ENCODE data around the gene FADS2.

Gene FADS2

GRCh38 chr11:61793829-61794204 is 34.3 kb upstream of the FADS2 start:
- H2AFZ ChIP-seq (ENCODE audit: low read depth, low read length, severe bottlenecking): no peak overlapping the region
- TF ChIP-seq EZH2phosphoT487 (conservative IDR thresholded peaks at IDR 0.05; ENCODE audit: low read length): no peak
- TF ChIP-seq CTCF (IDR thresholded peaks at IDR 0.05; ENCODE audit: insufficient read depth, low read length, poor library complexity, severe bottlenecking): no peak
- H3K36me3 ChIP-seq (ENCODE audit: low read length): peaks cover 12% of the 10 kb centered on the region; the same call in 1 of the 2 replicates
- H3K4me2 ChIP-seq (ENCODE audit: low read depth, low read length, poor library complexity, severe bottlenecking): peak overlapping the region; percentile 94
- H3K4me3 ChIP-seq (ENCODE audit: insufficient read depth, low read length, poor library complexity, severe bottlenecking): peak overlapping the region; percentile 92
- peaks cover 5% of the 10 kb centered on the region for H3F3A ChIP-seq (ENCODE audit: insufficient read depth)
- peak overlapping the region; percentile 88 for H3K27ac ChIP-seq (ENCODE audit: low read depth, low read length)
- H3K9me2 ChIP-seq (replicated peaks; ENCODE audit: insufficient read depth, low read length): no peaks in the 10 kb centered on the region
- peaks cover 8% of the 10 kb centered on the region; the same call in 1 of the 2 replicates for H4K20me1 ChIP-seq (ENCODE audit: low read depth, low read length)
- peaks cover 82% of the 10 kb centered on the region for H3K79me2 ChIP-seq (ENCODE audit: insufficient read depth, low read length)
- peak overlapping the region; percentile 93 for H3K9ac ChIP-seq (ENCODE audit: low read length)
- H3K9me3 ChIP-seq (ENCODE audit: insufficient read depth, low read length): no peaks in the 10 kb centered on the region
- H3K27me3 ChIP-seq (ENCODE audit: low read length): no peaks in the 10 kb centered on the region

- Histone ChIP-seq H3K9ac (ENCODE audit: low read length) (peak overlapping the region; percentile 93), H3K9me3 (ENCODE audit: insufficient read depth, low read length) (no peaks in the 10 kb centered on the region), H4K20me1 (ENCODE audit: low read depth, low read length) (peaks cover 8% of the 10 kb centered on the region; the same call in 1 of the 2 replicates), H3K79me2 (ENCODE audit: insufficient read depth, low read length) (peaks cover 90% of the 10 kb centered on the region), H3F3A (ENCODE audit: insufficient read depth) (peaks cover 11% of the 10 kb centered on the region), H2AFZ (ENCODE audit: low read depth, low read length, severe bottlenecking) (no peak overlapping the region), H3K27me3 (ENCODE audit: low read length) (no peaks in the 10 kb centered on the region), H3K9me2 (replicated peaks; ENCODE audit: insufficient read depth, low read length) (no peaks in the 10 kb centered on the region), H3K27ac (ENCODE audit: low read depth, low read length) (no peak overlapping the region), H3K4me3 (ENCODE audit: insufficient read depth, low read length, poor library complexity, severe bottlenecking) (peak overlapping the region; percentile 92), H3K36me3 (ENCODE audit: low read length) (peaks cover 19% of the 10 kb centered on the region), H3K4me2 (ENCODE audit: low read depth, low read length, poor library complexity, severe bottlenecking) (peak overlapping the region; percentile 94)
- no peak for TF ChIP-seq EZH2phosphoT487 (conservative IDR thresholded peaks at IDR 0.05; ENCODE audit: low read length)
- TF ChIP-seq CTCF (IDR thresholded peaks at IDR 0.05; ENCODE audit: insufficient read depth, low read length, poor library complexity, severe bottlenecking): no peak
Measured at GRCh38 chr11:61794579-61794978, 33.5 kb upstream of the FADS2 start.

- H3K4me3 ChIP-seq (ENCODE audit: insufficient read depth, low read length, poor library complexity, severe bottlenecking): no peak overlapping the region
- H2AFZ ChIP-seq (ENCODE audit: low read depth, low read length, severe bottlenecking): no peak overlapping the region
- peak overlapping the region; percentile 94 for H3K4me2 ChIP-seq (ENCODE audit: low read depth, low read length, poor library complexity, severe bottlenecking)
- no peaks in the 10 kb centered on the region for H3K9me3 ChIP-seq (ENCODE audit: insufficient read depth, low read length)
- no peak overlapping the region for H3K27ac ChIP-seq (ENCODE audit: low read depth, low read length)
- no peaks in the 10 kb centered on the region for H3K27me3 ChIP-seq (ENCODE audit: low read length)
- H3K9me2 ChIP-seq (replicated peaks; ENCODE audit: insufficient read depth, low read length): no peaks in the 10 kb centered on the region
- 0 out of 2 replicates have a peak overlapping the region, but pooled peaks have one; percentile 93 for H3K9ac ChIP-seq (ENCODE audit: low read length)
- H3K79me2 ChIP-seq (ENCODE audit: insufficient read depth, low read length): peaks cover 92% of the 10 kb centered on the region
- no peak for TF ChIP-seq CTCF (IDR thresholded peaks at IDR 0.05; ENCODE audit: insufficient read depth, low read length, poor library complexity, severe bottlenecking)
- TF ChIP-seq EZH2phosphoT487 (conservative IDR thresholded peaks at IDR 0.05; ENCODE audit: low read length): no peak
- H4K20me1 ChIP-seq (ENCODE audit: low read depth, low read length): peaks cover 9% of the 10 kb centered on the region; the same call in 1 of the 2 replicates
- peaks cover 20% of the 10 kb centered on the region for H3F3A ChIP-seq (ENCODE audit: insufficient read depth)
- peaks cover 20% of the 10 kb centered on the region for H3K36me3 ChIP-seq (ENCODE audit: low read length)
Measured at GRCh38 chr11:61795459-61795858, 32.6 kb upstream of the FADS2 start.

Data from SU-DHL-6 (cell line).